DLD1 (cell line): ENCODE data around the gene MORN1.
"Not testable (repeated sequence)": the region's sequence is repeated elsewhere in the genome, so short reads cannot be mapped to it uniquely, and the experiment has no call there.

Source experiments
- in situ Hi-C: cut with HindIII; loops from 2 replicates; pipeline ENCODE4 v1.10.0; 2017; ENCODE audit warnings: low sequenced_read_pairs

The MORN1 gene

DNA sequence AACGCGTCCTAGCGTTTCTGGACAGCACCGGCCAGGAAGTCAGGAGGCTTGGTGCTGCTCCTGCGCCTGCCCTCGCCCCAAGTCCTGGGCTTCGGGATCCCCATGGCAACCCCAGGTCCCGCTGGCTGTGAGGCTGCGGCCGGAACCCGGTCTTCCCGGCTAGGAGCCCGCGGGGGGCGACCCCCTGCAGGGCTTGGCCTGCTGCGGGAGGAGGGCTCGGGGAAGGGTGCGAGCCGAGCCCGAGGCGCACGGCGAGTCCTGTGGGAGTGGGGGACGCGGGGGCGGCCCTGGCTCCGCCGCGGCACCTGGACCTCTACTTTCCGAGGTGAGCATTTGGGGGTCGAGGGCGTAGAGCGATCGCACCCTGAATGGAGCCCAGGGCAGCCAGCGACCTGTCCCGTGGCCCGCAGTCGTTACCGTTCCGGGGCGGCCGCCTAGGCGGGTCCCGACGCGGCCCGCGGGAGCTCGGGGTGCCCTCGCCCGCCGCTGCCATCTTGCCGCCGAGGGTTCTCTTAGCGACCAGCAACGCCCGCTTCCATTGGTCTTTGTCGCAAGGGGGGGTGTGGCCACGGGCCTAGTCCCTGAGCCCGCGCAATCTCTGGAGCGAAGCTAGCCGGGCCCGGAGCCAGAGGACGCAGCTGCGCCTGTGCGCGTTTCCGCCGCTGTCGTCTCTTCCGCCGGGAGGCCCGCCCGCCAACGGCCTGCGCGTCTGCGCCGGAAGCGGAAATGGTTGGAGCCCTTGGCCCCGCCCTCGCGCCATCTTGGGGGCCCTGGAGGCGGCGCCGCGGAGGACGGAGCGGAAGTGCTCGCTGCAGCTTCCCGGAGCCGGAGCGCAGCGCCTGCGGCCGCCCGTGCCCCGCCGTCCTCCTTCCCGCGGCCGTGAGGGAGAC lies at the start of gene MORN1, which contains the start of gene RER1:
Gene MORN1, minus strand, starts transcription at position 514 of the 890 bp plus-strand sequence. Its CDS starts 21 bp downstream, at position 493.
Gene RER1, plus strand, starts transcription at position 801 of the 890 bp plus-strand sequence. CDS start 3,950 bp downstream, outside the sequence.
- in situ Hi-C loops, result loop anchor here (10.0 kb wide), 1 partner anchor 196 kb away; the partner anchor contains the start of gene FAAP20

DNA sequence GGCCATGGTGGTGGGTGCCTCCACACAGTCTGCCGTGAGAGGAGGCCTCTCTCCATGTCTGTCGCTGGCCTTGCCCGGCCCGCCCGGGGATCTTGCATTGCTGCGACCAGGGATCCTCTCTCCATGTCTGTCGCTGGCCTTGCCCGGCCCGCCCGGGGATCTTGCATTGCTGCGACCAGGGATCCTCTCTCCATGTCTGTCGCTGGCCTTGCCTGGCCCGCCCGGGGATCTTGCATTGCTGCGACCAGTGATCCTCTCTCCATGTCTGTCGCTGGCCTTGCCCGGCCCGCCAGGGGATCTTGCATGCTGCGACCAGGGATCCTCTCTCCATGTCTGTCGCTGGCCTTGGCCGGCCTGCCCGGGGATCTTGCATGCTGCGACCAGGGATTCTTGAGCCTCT lies 49.0 kb upstream of the MORN1 start:
- in situ Hi-C loops, result not testable (repeated sequence)

DNA sequence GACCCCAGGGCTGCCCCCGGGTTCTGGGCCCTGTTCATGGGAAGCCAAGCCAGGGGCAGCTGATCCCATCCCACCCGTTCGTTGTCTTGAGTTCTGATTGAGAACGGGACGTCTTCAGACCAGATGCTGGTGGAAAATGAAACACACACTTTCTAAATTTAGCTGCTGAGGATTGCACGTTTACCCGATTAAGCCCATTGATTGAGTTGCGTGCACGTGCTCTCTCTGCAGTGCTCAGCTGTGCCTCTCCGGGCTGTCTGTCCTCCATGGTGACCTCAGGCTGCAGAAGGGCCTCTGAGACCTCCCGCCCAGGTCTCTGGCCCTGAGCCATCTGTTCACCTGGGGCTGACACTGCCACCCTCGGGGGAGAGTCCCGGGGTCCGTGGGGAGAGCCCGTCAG lies 48.0 kb upstream of the MORN1 start:
- in situ Hi-C loops, result no loop called here

DNA sequence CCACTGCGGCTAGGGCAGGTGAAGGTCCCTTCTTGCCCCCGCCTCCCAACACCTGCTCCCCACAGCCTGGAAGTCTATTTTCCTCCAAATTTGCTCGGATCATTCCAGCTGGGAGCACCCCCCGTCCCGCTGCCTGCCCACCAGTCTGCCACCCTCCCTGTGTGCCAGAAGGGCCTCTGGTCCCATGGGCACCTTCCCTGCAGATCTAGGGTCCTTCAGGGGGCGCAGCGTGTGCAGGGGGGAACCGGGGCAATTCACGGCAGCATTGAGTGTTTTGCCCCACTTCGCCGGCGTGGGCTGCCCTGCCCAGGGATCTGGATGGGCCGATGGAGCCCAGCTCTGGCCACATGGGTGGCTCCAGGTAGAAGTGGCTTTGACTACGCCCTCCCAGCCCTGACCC lies 47.3 kb upstream of the MORN1 start:
- in situ Hi-C loops, result no loop called here

DNA sequence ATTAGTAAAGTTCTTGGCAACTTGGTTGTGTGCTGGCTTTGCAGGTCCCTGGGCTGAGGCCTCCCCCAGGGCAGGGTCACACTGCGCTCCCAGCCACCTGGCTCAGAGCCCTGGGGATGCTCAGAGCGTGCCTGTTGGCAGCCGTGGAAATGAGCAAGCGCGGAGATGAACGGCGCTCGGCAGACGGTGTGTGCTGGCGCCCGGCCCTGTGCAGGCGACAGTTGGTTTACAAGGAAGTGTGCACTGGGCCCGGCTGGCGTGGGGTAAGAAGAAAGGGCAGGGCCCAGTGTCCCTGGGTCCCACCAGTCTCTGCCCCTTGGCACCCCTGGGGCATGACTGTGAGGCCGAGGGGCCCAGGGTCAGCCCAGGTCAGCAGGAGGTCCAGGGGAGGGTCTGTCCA lies 46.7 kb upstream of the MORN1 start:
- in situ Hi-C loops, result no loop called here

DNA sequence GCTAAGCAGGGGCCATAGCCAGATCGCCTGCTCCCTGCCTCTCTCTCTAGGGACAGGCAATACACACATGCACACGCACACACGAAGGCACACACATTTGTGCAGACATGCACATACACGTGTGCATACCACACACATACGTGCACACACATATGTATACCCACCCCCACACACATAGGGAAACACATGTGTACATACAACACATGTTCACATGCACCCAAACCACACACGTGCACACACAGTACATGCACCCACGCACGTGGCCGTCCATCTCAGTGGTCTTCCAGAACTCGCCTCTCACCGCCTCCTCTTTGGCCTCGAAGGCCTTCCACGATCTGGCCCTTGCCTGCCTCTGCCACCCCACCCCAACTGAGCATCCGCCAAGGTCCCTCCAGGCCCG lies 46.3 kb upstream of the MORN1 start:
- in situ Hi-C loops, result no loop called here

DNA sequence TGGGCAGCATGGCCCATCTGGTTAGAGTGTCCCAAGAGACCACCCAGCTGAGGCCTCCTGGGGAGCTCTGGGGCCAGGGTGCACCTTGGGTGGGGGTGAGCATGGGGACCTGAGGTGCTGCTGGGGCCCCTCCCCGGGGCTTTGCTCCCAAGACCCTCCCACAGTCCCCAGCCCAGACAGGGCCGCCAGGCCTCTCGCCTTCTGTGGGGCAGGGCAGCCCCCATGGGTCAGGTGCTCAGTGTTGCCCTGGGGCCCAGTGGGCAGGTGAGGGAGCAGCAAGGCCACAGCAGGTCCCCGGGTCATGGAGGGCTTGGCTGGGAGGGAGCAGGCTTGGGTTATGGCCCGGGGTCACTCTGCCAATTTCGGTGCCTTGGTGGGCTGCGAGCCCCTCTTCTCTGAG lies 45.5 kb upstream of the MORN1 start:
- in situ Hi-C loops, result no loop called here

DNA sequence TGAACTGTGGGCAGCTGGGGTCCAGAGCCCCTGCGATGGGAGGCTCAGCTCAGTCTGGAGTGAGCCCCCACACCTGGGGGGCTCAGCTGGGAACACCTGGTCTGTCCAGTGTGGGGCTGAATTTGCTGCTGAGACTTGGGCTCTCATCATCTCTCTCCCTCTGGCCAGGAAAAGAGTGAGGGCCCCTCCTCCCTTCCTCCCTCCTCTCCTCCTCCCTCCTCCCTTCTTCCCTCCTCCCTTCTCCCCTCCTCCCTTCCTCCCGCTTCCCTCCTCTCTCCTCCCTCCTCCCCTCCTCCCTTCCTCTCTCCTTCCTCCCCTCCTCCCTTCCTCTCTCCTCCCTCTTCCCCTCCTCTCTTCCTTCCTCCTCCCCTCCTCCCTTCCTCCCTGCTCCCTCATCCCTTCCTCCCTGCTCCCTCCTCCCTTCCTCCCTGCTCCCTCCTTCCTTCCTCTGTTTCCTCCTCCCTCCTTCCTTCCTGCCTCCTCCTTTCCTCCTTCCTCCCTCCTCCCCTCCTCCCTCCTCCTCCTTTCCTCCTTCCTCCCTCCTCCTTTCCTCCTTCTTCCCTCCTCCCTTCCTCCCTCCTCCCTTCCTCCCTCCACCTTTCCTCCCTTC lies 44.5 kb upstream of the MORN1 start:
- in situ Hi-C loops, result no loop called here

DNA sequence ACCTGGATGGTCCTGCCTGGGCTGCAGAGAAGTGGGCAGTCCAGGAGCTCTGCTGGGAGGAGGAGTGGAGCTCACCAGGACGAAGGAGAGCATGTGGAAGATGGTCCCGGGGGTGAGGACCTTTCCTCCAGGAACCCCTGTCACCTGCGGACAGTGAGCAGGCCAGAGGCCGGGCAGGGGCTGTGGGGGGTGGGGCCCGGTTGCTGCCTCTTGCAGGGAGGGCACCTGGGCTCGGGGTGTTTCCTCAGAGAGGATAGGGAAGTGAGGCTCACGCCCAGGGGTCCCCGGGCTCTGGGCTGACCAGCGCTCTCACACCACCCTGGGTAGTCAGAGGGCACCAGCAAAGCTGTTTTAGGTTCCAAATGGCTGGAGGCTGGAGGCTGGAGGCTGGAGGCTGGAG lies 43.7 kb upstream of the MORN1 start:
- in situ Hi-C loops, result no loop called here

DNA sequence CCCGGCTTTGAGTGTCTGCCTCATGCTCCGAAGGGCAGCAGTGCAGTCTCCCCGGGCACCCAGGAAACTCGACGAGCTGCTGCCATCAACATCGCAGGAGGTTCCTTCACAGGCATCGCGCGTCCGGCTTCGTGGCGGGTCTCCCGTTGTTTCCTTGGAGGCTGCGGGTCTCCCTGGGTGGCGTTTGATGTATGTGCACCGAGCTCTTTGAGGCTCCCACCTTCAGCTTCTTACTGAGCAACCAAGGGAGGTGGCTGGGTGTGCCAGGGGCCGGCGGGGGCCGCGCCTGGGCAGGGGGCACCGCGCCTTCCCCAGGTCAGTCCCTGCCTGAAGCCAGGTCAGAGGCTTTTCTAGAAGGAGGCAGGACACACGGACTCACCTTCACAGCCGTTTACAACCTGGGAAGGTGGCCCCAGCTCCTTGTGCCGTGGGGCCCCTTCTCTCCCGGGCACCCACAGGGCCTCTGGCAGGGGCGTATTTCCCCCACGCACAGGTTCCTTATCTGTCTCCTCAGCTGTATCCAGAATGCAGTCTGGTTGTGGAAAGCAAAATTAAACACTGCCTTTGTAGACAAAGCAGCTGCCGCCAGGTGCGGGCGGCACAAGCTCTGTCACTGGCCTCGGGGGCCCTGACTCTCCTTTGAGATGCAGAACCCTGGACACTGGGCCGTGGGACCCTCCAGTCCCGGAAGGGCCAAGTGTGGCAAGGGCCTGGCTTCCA lies 42.7 kb upstream of the MORN1 start:
- in situ Hi-C loops, result no loop called here

DNA sequence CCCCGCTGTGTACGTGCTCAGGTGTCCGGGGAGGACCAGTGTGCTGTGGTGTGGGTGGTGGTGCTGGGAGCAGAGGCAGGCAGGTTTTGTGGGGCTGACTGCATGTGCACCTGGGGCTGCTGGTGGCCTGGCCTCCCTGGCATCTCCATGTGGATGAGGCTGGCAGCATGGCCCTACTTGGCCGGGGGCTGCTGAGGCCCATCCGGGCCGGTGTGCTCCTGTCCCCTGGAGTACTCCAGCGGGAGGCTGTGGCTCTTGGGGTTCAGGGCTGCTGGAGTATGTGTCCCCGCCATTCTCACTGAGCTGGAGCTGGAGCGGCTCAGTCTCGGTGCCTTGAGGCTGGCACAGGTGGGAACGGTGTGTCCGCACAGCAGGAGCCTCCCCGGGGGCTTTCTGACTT lies 41.8 kb upstream of the MORN1 start:
- in situ Hi-C loops, result no loop called here

DNA sequence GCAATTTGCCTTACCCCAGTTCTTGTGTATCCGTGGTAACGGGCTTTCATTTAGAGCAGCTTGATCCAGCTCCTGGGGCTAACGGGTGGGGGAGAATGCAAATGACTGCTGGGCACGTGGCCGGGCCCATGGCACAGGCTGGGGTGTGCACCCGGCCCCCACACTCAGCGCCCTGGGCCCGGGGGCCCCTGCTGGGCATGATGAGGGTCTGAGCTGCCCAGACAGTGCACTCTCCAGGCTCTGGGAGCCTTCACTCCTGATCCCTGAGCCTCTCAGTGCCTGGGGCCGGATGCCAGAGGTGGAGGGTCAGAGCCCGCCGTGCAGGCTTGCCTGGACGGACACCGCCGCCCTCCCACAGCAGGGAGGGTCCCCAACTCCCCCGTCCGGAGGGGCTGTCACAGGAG lies 41.1 kb upstream of the MORN1 start:
- in situ Hi-C loops, result no loop called here

DNA sequence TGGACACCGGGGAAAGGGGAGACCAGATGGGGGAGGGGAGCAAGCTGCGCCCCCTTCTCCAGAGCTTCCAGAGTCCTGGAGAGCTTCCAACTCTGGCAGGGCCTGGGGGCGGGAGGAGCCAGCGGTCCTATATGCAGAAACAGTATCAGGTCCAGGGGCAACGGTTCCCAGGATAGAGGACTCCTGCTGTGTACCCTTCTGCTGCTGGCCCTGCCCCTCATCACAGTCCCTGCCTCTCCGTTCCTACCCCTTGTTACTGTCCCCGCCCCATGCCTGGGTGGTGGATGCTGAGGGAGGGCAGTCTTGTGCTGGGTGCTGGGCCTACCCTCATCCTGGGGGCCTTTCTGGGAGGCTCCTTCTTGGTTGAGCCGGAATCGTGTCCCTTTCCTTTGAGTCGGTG lies 40.2 kb upstream of the MORN1 start:
- in situ Hi-C loops, result no loop called here

DNA sequence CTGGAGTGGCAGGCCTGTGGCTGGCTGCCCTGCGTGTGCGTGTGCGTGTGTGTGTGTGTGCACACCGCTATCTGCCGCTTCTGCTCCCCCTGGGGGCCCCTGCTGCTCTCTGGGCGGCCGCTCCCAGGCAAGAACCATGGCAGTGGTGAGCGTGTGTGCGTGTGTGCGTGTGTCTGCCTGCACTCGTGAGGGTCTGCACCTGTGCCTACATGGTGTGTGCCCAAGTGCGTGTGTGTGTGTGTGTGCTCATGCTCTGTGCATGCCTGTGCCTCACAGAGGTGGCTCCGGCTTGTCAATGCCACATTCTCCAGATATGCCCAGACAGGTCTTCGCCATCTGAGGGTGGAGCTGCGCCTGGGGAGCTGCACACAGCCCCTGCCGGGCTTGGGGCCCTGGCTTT lies 39.7 kb upstream of the MORN1 start:
- in situ Hi-C loops, result no loop called here

DNA sequence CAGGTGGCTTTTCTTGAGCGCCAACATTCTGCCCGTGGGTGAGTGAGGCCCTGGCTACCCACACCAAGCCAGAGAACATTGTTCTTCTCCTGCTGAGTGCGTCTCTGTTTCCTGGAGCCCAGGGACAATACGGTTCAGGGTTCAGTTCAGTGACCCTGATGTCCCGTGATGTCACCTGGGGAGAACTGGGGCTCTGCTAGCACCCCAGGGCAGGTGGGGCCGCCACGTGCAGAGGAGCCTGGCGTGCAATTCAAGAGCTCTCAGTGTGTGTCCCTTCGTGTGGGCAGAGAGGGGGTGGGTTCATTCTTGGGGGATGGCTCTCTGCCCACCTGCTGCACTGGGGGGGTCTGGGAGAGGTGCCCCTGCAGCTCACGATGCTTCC lies 39.2 kb upstream of the MORN1 start:
- in situ Hi-C loops, result no loop called here

DNA sequence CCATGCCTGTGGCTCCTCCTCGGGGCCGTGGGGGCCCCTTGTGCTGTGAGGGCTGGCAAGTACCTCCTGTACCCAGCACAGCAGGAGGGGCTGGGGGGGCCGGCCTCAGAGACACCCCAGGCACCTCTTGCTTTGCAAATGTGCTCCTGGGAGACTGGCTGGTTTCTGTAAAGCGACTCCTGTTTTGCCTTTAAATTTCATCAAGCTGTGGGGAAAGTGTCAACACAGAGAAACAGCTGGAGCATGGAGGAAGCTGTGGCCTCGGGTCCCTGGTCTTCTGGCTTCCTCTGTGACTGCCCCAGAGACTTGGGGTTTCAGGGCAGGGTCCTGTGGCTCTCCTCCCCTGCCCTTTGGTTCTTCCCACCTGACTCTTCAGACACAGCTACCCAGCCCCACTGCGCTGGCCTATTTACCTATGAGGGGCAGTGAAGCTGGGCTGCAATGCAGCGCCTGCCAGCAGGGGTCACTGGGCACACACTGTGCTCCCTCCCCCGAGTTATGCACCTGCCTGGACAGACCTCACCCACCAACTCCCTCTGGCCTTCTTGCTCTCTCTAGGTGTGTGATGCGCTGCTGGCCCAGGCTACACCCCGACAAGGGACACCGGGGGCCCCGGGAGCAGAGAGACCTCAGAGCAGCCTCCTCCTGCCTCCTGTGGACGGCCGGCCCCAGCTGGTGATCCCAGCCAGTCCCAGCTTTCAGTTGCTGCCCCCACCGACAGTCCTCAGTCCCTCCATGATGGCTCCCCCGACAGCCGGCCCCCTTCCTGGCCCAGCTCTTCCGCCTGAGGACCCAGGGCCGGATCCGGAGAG lies 38.6 kb upstream of the MORN1 start:
- in situ Hi-C loops, result loop anchor here (10.0 kb wide), 1 partner anchor 85 kb away; no protein-coding TSS in a partner anchor

DNA sequence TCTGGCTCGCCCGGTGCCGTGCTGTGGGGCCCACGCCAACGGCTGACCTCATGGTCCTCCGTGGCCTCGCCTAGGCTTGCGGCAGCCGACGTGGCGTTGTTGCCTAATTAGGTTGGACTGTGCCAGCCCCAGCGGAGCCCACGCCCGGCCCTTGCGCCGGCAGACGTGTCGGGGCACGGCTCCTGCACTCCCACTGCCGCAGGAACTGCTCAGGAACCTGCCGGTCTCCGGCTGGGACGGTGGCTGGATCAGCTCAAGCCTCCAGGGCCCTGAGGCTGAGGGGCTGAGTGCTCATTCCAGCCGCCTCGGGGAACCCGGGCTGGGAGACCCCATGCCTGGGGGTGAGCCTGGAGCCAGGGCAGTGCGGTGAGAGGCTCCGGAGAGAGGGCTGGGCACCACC lies 37.1 kb upstream of the MORN1 start:
- in situ Hi-C loops, result loop anchor here (10.0 kb wide), 1 partner anchor 86 kb away; no protein-coding TSS in a partner anchor

DNA sequence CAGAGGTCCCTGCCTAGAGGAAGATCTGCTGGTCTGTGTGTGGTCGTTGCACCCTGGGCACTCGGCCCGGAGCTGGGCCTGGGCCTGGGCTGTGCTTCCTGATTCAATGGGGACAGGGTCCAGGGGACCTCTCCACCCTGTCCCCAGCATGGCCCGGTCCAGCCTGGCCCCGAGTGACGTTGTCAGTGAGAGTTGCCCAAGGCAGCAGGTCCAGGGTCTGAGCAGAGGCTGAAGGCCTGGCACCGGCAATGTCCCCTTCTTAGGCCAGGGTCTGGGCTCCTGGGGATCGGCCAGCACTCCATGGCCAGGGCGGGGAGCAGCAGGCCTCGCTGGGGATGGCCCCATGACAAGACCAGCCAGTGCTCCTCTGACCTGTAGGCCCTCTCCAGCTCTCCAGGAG lies 36.6 kb upstream of the MORN1 start:
- in situ Hi-C loops, result loop anchor here (10.0 kb wide), 1 partner anchor 87 kb away; no protein-coding TSS in a partner anchor

DNA sequence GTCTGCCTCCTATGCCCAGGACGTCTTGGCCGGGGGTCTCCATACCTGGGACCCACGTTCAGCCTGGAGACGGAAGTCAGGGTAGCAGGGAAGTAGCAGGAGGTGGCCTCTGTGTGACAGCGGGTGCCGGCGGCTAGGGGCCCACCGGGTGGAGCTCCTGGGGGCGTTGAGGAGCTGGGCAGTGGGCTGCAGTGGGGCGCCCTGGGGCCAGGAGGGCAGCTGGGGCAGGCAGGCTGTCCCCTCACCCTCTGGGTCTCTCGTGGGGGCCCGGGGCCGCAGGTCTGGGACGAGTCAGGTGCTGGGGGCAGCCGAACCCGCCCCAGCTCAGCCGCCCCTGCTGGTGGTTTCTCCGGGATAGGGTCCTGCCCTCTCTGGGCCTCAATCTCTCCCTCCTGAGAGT lies 35.7 kb upstream of the MORN1 start:
- in situ Hi-C loops, result loop anchor here (10.0 kb wide), 1 partner anchor 88 kb away; no protein-coding TSS in a partner anchor

DNA sequence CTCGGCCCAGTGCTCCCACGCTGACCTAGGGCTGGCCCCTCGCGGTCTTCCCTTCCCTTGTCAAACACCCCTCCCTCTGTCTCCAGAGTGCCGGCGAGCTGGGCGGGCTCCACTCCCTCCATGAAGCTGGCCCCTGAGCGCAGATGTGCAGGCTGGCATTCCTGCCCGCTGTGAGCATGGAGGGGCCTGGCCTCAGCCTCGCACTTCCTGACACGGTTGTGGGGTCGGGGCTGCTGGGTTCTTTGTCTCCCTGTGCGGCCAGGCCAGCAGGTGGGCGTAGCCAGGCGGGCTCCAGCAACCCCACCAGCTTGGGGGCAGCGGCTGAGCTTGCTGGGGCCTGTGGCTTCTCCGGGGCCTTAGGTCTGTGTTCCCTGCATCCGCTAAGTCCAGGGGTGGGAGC lies 35.2 kb upstream of the MORN1 start:
- in situ Hi-C loops, result loop anchor here (10.0 kb wide), 1 partner anchor 88 kb away; no protein-coding TSS in a partner anchor
